Upper lobe of left lung (tissue), 6 donors: Measurements from ENCODE around the gene SLC16A4. TPM values are rescaled to one million over a fixed set of nuclear protein-coding genes. Genes with fewer than 3 reads are reported as not detected.

Experiments
- ATAC-seq, 2 donors: fragments of 200-7000 bp; cut with Tn5 transposase; one replicate each; pipeline ENCODE4 v1.9.1; 2022; ENCODE audit warnings: mild to moderate bottlenecking in 2 of 2, moderate library complexity in 2 of 2; ENCODE audit not compliant: low FRiP score in 2 of 2
- DNase-seq, 2 donors: peaks; one replicate each; pipeline ENCODE4 v3.0.0-alpha.2; 2019 to 2020
- H3K27ac ChIP-seq, 4 donors: fragments of 200-600 bp; sonication (generic); one replicate each; pipeline ENCODE4 v1.5.1; 2016 to 2019
- H3K27me3 ChIP-seq, 4 donors: fragments of 200-600 bp; sonication (generic); one replicate each; pipeline ENCODE4 v1.5.1; 2017 to 2019
- H3K36me3 ChIP-seq, 4 donors: fragments of 200-600 bp; sonication (generic); one replicate each; pipeline ENCODE4 v1.5.1; 2016 to 2019
- H3K4me1 ChIP-seq, 4 donors: fragments of 200-600 bp; sonication (generic); one replicate each; pipeline ENCODE4 v1.5.1; 2018 to 2019
- H3K4me3 ChIP-seq, 4 donors: fragments of 200-600 bp; sonication (generic); one replicate each; pipeline ENCODE4 v1.5.1; 2017 to 2019; ENCODE audit warnings: mild to moderate bottlenecking in 2 of 4, moderate library complexity in 1 of 4
- H3K9me3 ChIP-seq, 4 donors: fragments of 200-600 bp; sonication (generic); one replicate each; pipeline ENCODE4 v1.5.1; 2018 to 2019
- EP300 ChIP-seq, 4 donors: sonication (generic); formaldehyde crosslinking; IDR thresholded peaks; one replicate each; pipeline ENCODE4 v1.5.1; 2017; ENCODE audit warnings: antibody characterized with exemption in 4 of 4, control low read depth in 2 of 4
- POLR2A ChIP-seq, 4 donors: fragments of 450-650 bp; IDR thresholded peaks; one replicate each; pipeline ENCODE4 v1.5.1; 2016 to 2017; ENCODE audit warnings: antibody characterized with exemption in 4 of 4, mild to moderate bottlenecking in 2 of 4
- POLR2AphosphoS5 ChIP-seq, 2 donors: sonication (generic); formaldehyde crosslinking; IDR thresholded peaks; one replicate each; pipeline ENCODE4 v1.5.1; 2017; ENCODE audit warnings: antibody characterized with exemption in 2 of 2
- WGBS, 2 donors: methylation state at CpG; one replicate each; pipeline ENCODE4 v1.1.5; 2017 to 2018; 5-methylcytosine and 5-hydroxymethylcytosine counted together
- total RNA-seq, 6 donors: library from RNA; depleted of rRNA in 4 of 6; stranded (reverse); fragments of >200 nt in 4 of 6; gene quantifications; one replicate each; pipeline versions ENCODE4 v1.1.0 to v1.2.1, GENCODE V29; 2016 to 2021
- TF ChIP-seq, protein P1 (sequence below), 6 experiments: fragments of 450-650 bp in 4 of 6; fragments of 200-600 bp in 2 of 6; sonication (generic) in 2 of 6; IDR thresholded peaks; one replicate each; pipeline ENCODE4 v1.5.1; 2016 to 2019; ENCODE audit warnings: antibody characterized with exemption in 6 of 6
- donor health status: DM: no; HTN: no; CAD: no; lungs with moderate emphysema.
- donor health status: DM: no; HTN: yes; CAD: no; lungs with severe emphysema.

The SLC16A4 gene
- total RNA-seq, 6 donors from 2014 or later: 7.8 to 23.0 (median 15.4) TPM

DNA sequence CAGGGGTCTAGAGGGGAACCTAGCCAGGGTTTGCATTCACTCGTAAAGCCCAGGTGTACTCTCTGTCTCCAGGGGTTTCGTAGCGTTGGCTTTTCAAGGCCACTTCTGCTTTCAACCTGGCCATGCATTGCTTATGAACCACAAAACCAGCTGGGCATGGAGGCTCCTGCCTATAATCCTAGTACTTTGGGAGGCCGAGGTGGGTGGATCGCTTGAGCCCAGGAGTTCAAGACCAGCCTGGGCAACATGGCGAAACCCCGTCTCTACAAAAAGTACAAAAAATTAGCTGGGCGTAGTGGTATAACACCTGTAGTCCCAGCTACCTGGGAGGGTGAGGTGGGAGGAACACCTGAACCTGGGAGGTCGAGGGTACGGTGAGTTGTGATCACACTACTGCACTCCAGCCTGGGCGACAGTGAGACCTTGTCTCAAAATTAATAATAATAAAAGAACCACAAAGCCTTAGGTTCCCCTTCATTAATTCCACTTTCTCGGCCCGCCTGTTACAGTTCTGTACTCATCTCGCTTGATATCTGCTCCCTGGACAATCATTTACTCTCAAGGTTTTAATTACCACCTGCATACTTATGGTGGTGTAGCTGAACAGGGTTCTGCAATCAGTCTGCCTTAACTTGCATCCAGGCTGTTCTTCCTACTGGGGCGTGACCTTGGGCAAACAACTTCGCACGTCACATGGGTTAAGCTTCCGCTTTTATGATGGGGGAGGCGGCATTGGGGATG is 6.1 kb downstream of the SLC16A4 start:
- Histone ChIP-seq H3K27ac (no peak overlapping the region), H3K4me1 (peaks cover 5 to 20% (median 14%) of the 10 kb centered on the region in 4 donors)
- no peak for DNase-seq

DNA sequence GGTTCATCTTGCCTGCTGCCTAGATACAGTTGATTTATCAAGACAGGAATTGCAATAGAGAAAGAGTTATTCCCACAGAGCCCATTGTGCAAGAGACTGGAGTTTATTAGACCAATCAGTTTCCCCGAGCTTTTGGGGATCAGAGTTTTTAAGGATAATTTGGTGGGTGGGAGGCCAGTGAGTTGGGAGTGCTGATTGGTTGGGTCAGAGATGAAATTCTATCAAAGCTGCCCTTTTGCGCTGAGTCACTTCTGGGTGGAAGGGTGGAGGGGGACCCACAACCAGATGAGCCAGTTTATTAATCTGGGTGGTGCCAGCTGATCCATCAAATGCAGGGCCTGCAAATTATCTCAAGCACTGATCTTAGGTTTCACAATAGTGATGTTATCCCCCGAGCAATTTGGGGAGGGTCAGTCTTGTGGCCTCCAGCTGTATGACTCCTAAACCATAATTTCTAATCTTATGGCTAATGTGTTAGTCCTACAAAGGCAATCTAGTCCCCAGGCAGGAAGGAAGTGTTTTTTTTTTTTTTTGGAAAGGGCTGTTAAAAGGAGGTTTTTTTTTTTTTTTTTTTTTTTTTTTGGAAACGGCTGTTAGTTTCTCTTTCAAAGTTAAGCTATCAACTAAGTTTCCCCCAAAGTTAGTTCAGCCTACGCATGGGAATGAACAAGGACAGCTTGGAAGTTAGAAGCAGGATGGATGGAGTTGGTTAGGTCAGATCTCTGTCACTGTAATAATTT is 7.4 kb downstream of the SLC16A4 start:
- ATAC-seq (peak in 1 of 2 donors; percentile 44), DNase-seq (no peak)
- Histone ChIP-seq H3K9me3 (no peaks in the 10 kb centered on the region), H3K27me3 (no peaks in the 10 kb centered on the region), H3K27ac (peak overlapping the region in 2 of 4 donors; percentile 7 to 46), H3K4me3 (no peak overlapping the region), H3K36me3 (peaks cover 2 to 10% (median 6%) of the 10 kb centered on the region in 4 donors), H3K4me1 (peaks cover 0 to 17% (median 9%) of the 10 kb centered on the region in 4 donors)
- no peak for TF ChIP-seq POLR2A (IDR thresholded peaks at IDR 0.05)
- no peak for TF ChIP-seq EP300 (IDR thresholded peaks at IDR 0.05)
- TF ChIP-seq, protein P1, sequence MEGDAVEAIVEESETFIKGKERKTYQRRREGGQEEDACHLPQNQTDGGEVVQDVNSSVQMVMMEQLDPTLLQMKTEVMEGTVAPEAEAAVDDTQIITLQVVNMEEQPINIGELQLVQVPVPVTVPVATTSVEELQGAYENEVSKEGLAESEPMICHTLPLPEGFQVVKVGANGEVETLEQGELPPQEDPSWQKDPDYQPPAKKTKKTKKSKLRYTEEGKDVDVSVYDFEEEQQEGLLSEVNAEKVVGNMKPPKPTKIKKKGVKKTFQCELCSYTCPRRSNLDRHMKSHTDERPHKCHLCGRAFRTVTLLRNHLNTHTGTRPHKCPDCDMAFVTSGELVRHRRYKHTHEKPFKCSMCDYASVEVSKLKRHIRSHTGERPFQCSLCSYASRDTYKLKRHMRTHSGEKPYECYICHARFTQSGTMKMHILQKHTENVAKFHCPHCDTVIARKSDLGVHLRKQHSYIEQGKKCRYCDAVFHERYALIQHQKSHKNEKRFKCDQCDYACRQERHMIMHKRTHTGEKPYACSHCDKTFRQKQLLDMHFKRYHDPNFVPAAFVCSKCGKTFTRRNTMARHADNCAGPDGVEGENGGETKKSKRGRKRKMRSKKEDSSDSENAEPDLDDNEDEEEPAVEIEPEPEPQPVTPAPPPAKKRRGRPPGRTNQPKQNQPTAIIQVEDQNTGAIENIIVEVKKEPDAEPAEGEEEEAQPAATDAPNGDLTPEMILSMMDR (IDR thresholded peaks at IDR 0.05): no peak
- no peak for TF ChIP-seq POLR2AphosphoS5 (IDR thresholded peaks at IDR 0.05)
- 64 to 68% methylated on average over 5 of the region's 5 CpGs for WGBS, 2 donors

More for the DNA sequence above, 6.1 kb downstream of the SLC16A4 start:
- Histone ChIP-seq H3K36me3 (no peaks in the 10 kb centered on the region), H3K9me3 (no peaks in the 10 kb centered on the region), H3K27me3 (no peaks in the 10 kb centered on the region), H3K4me3 (no peak overlapping the region)
- WGBS, 2 donors: 88 to 94% methylated on average over 17 to 19 of the region's 19 CpGs
- ATAC-seq: no peak
- no peak for TF ChIP-seq POLR2A (IDR thresholded peaks at IDR 0.05)
- no peak for TF ChIP-seq EP300 (IDR thresholded peaks at IDR 0.05)
- TF ChIP-seq POLR2AphosphoS5 (IDR thresholded peaks at IDR 0.05): no peak
- TF ChIP-seq, protein P1 (IDR thresholded peaks at IDR 0.05): no peak

DNA sequence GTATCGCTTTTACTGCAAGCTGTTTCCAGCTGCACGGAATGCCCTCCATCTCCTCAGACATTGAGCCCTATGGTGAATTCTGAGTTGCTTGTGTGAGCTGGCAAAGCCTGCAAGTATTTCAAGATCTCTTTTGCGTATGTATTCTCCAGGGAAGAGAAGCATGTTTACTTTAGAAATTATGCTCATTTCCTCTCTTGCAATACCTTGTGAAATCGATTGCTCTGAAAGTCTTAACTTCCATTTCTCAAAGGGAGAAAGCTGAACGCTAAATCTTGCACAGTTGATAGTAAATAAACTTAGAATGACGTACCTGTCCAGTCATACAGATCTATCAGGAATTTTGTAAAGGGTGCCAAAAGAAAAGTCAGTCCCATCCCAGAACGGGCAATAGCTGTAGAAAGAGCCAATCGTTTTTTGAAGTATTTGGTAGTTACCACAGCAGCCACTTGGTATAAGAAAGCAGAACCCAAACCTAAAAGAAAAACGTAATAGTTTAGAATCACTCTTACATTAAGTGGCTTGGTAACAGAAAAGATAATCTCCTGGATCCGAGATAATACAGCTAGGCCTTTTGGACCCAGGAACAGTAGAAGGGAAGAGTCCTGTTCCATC is 10.0 kb downstream of the SLC16A4 start:
- Histone ChIP-seq H3K9me3 (no peaks in the 10 kb centered on the region), H3K4me3 (peak overlapping the region in 1 of 4 donors; percentile 15), H3K36me3 (peaks cover 5 to 34% (median 15%) of the 10 kb centered on the region in 4 donors), H3K4me1 (peaks cover 0 to 12% (median 9%) of the 10 kb centered on the region in 4 donors), H3K27me3 (no peaks in the 10 kb centered on the region), H3K27ac (peak overlapping the region; percentile 61 to 83 (median 76))
- WGBS, 2 donors: 39 to 40% methylated on average over 10 of the region's 10 CpGs
- DNase-seq (peak in 1 of 2 donors; percentile 41), ATAC-seq (peak; percentile 58 to 69)
- TF ChIP-seq POLR2AphosphoS5 (IDR thresholded peaks at IDR 0.05) (no peak), EP300 (IDR thresholded peaks at IDR 0.05) (no peak), POLR2A (IDR thresholded peaks at IDR 0.05) (no peak)
- TF ChIP-seq, protein P1 (IDR thresholded peaks at IDR 0.05): no peak

DNA sequence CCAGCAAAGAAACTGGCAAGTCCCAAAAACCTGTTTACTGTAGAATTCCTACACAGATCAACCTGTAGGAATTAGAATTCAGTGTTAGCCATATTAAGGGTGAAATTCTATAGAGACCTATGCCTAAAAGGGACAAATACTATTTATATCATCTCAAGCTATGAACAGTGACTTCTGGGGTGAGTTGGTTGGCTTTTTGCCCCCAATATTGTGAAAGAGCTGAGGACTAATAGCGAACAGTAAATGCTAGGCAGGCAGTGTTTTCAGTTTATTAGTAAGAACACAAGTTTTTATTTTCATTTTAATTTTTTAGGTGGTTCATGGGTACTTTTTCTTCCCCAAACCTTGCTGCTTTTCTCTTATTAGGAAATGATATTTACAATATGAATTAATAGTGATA is 15.3 kb downstream of the SLC16A4 start:
- TF ChIP-seq POLR2A (IDR thresholded peaks at IDR 0.05): no peak
- TF ChIP-seq, protein P1 (IDR thresholded peaks at IDR 0.05): no peak
- no peak for TF ChIP-seq POLR2AphosphoS5 (IDR thresholded peaks at IDR 0.05)
- TF ChIP-seq EP300 (IDR thresholded peaks at IDR 0.05): no peak
- H3K36me3 ChIP-seq: peaks cover 5 to 81% (median 29%) of the 10 kb centered on the region in 4 donors

More for the DNA sequence above, 15.3 kb downstream of the SLC16A4 start:
- no peaks in the 10 kb centered on the region for H3K27me3 ChIP-seq
- no peak for DNase-seq
- ATAC-seq: no peak
- no peaks in the 10 kb centered on the region for H3K9me3 ChIP-seq
- H3K4me3 ChIP-seq: no peak overlapping the region
- WGBS, 2 donors: 84 to 91% methylated on average over 1 of the region's 1 CpG
- no peak overlapping the region for H3K27ac ChIP-seq
- peaks cover 0 to 5% (median 2%) of the 10 kb centered on the region in 4 donors for H3K4me1 ChIP-seq
